ENCODE results near the gene CDH2.

CDH2 gene

GRCh38 chr18:28127228-28127627 lies 49.7 kb downstream of the CDH2 start:
- Histone ChIP-seq H3K27ac (no peak overlapping the region), H3K9me3 (no peaks in the 10 kb centered on the region), H3K36me3 (no peaks in the 10 kb centered on the region), H3K27me3 (no peaks in the 10 kb centered on the region), H3K4me1 (ENCODE audit: control insufficient read depth in 1 of 2, insufficient read depth in 1 of 2, low read depth in 1 of 2, low read length in 1 of 2) (no peaks in the 10 kb centered on the region), H3K4me3 (ENCODE audit: low read depth in 1 of 2, low read length in 1 of 2) (no peak overlapping the region)
- TF ChIP-seq, protein P1, sequence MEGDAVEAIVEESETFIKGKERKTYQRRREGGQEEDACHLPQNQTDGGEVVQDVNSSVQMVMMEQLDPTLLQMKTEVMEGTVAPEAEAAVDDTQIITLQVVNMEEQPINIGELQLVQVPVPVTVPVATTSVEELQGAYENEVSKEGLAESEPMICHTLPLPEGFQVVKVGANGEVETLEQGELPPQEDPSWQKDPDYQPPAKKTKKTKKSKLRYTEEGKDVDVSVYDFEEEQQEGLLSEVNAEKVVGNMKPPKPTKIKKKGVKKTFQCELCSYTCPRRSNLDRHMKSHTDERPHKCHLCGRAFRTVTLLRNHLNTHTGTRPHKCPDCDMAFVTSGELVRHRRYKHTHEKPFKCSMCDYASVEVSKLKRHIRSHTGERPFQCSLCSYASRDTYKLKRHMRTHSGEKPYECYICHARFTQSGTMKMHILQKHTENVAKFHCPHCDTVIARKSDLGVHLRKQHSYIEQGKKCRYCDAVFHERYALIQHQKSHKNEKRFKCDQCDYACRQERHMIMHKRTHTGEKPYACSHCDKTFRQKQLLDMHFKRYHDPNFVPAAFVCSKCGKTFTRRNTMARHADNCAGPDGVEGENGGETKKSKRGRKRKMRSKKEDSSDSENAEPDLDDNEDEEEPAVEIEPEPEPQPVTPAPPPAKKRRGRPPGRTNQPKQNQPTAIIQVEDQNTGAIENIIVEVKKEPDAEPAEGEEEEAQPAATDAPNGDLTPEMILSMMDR (IDR thresholded peaks at IDR 0.05), result no peak

- TF ChIP-seq, protein P1 (IDR thresholded peaks at IDR 0.05), result no peak
- Histone ChIP-seq H3K27ac (no peak overlapping the region), H3K36me3 (no peaks in the 10 kb centered on the region), H3K9me3 (no peaks in the 10 kb centered on the region), H3K4me1 (ENCODE audit: control insufficient read depth in 1 of 2, insufficient read depth in 1 of 2, low read depth in 1 of 2, low read length in 1 of 2) (no peaks in the 10 kb centered on the region), H3K27me3 (no peaks in the 10 kb centered on the region), H3K4me3 (ENCODE audit: low read depth in 1 of 2, low read length in 1 of 2) (no peak overlapping the region)
These were observed 50.2 kb downstream of the CDH2 start for GRCh38 chr18:28126768-28127167.

DNA sequence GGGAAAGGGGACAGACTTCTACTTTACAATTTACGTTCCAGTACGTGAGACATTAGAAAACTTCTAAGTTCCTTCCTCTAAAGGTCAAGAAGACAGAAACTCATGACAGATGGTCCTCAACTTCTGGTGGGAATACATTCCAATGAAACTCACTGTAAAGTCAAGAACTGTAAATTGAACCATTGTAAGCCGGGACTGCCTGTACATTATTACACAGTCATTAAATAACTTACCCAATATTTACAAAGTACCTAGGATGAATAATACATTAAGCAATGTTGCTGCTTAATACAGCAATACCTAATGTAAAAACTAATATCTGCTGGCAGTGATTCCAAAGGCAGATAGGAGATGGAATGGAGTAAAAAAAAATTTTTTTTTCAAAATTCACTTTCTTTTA lies 51.9 kb downstream of the CDH2 start:
- Histone ChIP-seq H3K36me3 (no peaks in the 10 kb centered on the region), H3K4me1 (ENCODE audit: control insufficient read depth in 1 of 2, insufficient read depth in 1 of 2, low read depth in 1 of 2, low read length in 1 of 2) (no peaks in the 10 kb centered on the region), H3K9me3 (no peaks in the 10 kb centered on the region), H3K4me3 (ENCODE audit: low read depth in 1 of 2, low read length in 1 of 2) (no peak overlapping the region), H3K27me3 (no peaks in the 10 kb centered on the region), H3K27ac (no peak overlapping the region)
- TF ChIP-seq, protein P1 (IDR thresholded peaks at IDR 0.05), result no peak

GRCh38 chr18:28124131-28125029 lies 52.5 kb downstream of the CDH2 start:
- H3K4me3 ChIP-seq (ENCODE audit: low read depth in 1 of 2, low read length in 1 of 2), result no peak overlapping the region

GRCh38 chr18:28123401-28124030 lies 53.4 kb downstream of the CDH2 start:
- H3K27me3 ChIP-seq, result no peaks in the 10 kb centered on the region
- H3K4me3 ChIP-seq (ENCODE audit: low read depth in 1 of 2, low read length in 1 of 2), result no peak overlapping the region
- TF ChIP-seq, protein P1 (IDR thresholded peaks at IDR 0.05), result no peak
- no peak overlapping the region for H3K27ac ChIP-seq
- H3K4me1 ChIP-seq (ENCODE audit: control insufficient read depth in 1 of 2, insufficient read depth in 1 of 2, low read depth in 1 of 2, low read length in 1 of 2), result no peaks in the 10 kb centered on the region
- H3K9me3 ChIP-seq, result no peaks in the 10 kb centered on the region
- H3K36me3 ChIP-seq, result no peaks in the 10 kb centered on the region

More at GRCh38 chr18:28124131-28125029, 52.5 kb downstream of the CDH2 start:
- H3K27ac ChIP-seq, result no peak overlapping the region
- TF ChIP-seq, protein P1 (IDR thresholded peaks at IDR 0.05), result no peak
- no peaks in the 10 kb centered on the region for H3K36me3 ChIP-seq
- H3K4me1 ChIP-seq (ENCODE audit: control insufficient read depth in 1 of 2, insufficient read depth in 1 of 2, low read depth in 1 of 2, low read length in 1 of 2), result no peaks in the 10 kb centered on the region
- H3K9me3 ChIP-seq, result no peaks in the 10 kb centered on the region
- H3K27me3 ChIP-seq, result no peaks in the 10 kb centered on the region

All from neutrophil (primary cell).